Esophagus muscularis mucosa (tissue), 4 donors: ENCODE measurements around the gene ATP5PO. TPM values are rescaled to one million over a fixed set of nuclear protein-coding genes. Genes with fewer than 3 reads are reported as not detected.

ENCODE experiments used
- DNase-seq: peaks from one replicate; pipeline ENCODE4 v3.0.0-alpha.2; 2017; ENCODE audit errors: extremely low spot score
- H3K27ac ChIP-seq, 4 donors: fragments of 200-600 bp; sonication (generic); replicated peaks in 1 of 4; 1 replicate in 3 of 4; 2 replicates in 1 of 4; pipeline ENCODE4 v1.5.1; 2016 to 2019; ENCODE audit warnings: mild to moderate bottlenecking in 1 of 4
- H3K27me3 ChIP-seq, 4 donors: fragments of 200-600 bp; sonication (generic); one replicate each; pipeline versions ENCODE4 v1.5.1 to v1.6.0; 2016 to 2019
- H3K36me3 ChIP-seq, 4 donors: fragments of 200-600 bp; sonication (generic); one replicate each; pipeline ENCODE4 v1.5.1; 2016 to 2019
- H3K4me1 ChIP-seq, 4 donors: fragments of 200-600 bp; sonication (generic); one replicate each; pipeline ENCODE4 v1.5.1; 2016 to 2019
- H3K4me3 ChIP-seq, 4 donors: fragments of 200-600 bp; sonication (generic); 1 replicate in 2 of 4; 2 replicates in 2 of 4; pipeline ENCODE4 v1.5.1; 2016 to 2019; ENCODE audit warnings: mild to moderate bottlenecking in 4 of 4, moderate library complexity in 1 of 4
- H3K9me3 ChIP-seq, 4 donors: fragments of 200-600 bp; sonication (generic); 1 replicate in 3 of 4; 2 replicates in 1 of 4; pipeline ENCODE4 v1.5.1; 2016 to 2019
- EP300 ChIP-seq: sonication (generic); formaldehyde crosslinking; IDR thresholded peaks from one replicate; pipeline ENCODE4 v1.6.1; 2017; ENCODE audit warnings: antibody characterized with exemption
- POLR2A ChIP-seq: fragments of 450-650 bp; IDR thresholded peaks from one replicate; pipeline ENCODE4 v1.6.1; 2017; ENCODE audit warnings: antibody characterized with exemption, moderate library complexity, mild to moderate bottlenecking, low read depth
- POLR2AphosphoS5 ChIP-seq, 2 donors: sonication (generic); formaldehyde crosslinking; IDR thresholded peaks; one replicate each; pipeline ENCODE4 v1.6.1; 2017; ENCODE audit warnings: antibody characterized with exemption in 2 of 2
- WGBS: methylation state at CpG from one replicate; pipeline ENCODE4 v1.1.5; 2018; 5-methylcytosine and 5-hydroxymethylcytosine counted together
- intact Hi-C: fragments of 100-400 bp; cut with DNase I; formaldehyde crosslinking; loops from one replicate; pipeline ENCODE4 v1.15.1; 2023
- total RNA-seq, 4 donors: library from RNA; depleted of rRNA; stranded (reverse); fragments of >200 nt; gene quantifications; one replicate each; pipeline versions ENCODE4 v1.1.0 to v1.2.1, GENCODE V29; 2016
- TF ChIP-seq, protein P1 (sequence below), 3 experiments: fragments of 200-600 bp in 2 of 3; fragments of 450-650 bp in 1 of 3; sonication (generic) in 2 of 3; IDR thresholded peaks; one replicate each; pipeline ENCODE4 v1.5.1; 2017 to 2019; ENCODE audit warnings: antibody characterized with exemption in 3 of 3, mild to moderate bottlenecking in 2 of 3, moderate library complexity in 1 of 3

Gene ATP5PO
- total RNA-seq, 4 donors from 2014 or later = 130 to 289 (median 195) TPM

DNA sequence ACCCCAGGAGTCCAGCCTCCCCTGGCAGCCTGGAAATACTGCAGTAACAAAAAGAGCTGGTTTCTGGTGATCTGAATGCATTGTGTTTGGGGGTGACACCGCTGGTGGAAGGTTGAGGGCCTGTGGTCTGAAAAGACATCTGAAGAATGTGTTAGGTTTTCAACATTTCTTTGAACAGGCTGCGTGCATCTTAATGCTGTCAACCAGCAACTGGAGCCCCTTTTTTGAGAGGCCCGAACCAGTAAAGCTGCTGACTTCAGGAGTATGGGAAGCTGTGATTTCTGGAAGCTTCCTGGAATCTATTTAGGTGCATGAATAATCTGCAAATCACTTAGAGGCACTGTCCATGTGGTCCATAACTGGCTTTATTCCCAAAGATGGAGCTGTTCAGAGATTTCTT is 17.0 kb downstream of the ATP5PO start:
- peaks cover 7 to 29% (median 25%) of the 10 kb centered on the region in 4 donors for H3K4me1 ChIP-seq
- DNase-seq = no peak
- no peaks in the 10 kb centered on the region for H3K9me3 ChIP-seq
- intact Hi-C loops = loop anchor here (10.0 kb wide), 1 partner anchor 84 kb away; no protein-coding TSS in a partner anchor
- peak overlapping the region in 3 of 4 donors; percentile 58 to 76 (median 71) for H3K27ac ChIP-seq
- no peak overlapping the region for H3K4me3 ChIP-seq
- peaks cover 0 to 30% (median 25%) of the 10 kb centered on the region in 4 donors for H3K36me3 ChIP-seq
- TF ChIP-seq POLR2A = no peak
- no peak for TF ChIP-seq POLR2AphosphoS5 (IDR thresholded peaks at IDR 0.05)
- no peak for TF ChIP-seq EP300
- TF ChIP-seq, protein P1, sequence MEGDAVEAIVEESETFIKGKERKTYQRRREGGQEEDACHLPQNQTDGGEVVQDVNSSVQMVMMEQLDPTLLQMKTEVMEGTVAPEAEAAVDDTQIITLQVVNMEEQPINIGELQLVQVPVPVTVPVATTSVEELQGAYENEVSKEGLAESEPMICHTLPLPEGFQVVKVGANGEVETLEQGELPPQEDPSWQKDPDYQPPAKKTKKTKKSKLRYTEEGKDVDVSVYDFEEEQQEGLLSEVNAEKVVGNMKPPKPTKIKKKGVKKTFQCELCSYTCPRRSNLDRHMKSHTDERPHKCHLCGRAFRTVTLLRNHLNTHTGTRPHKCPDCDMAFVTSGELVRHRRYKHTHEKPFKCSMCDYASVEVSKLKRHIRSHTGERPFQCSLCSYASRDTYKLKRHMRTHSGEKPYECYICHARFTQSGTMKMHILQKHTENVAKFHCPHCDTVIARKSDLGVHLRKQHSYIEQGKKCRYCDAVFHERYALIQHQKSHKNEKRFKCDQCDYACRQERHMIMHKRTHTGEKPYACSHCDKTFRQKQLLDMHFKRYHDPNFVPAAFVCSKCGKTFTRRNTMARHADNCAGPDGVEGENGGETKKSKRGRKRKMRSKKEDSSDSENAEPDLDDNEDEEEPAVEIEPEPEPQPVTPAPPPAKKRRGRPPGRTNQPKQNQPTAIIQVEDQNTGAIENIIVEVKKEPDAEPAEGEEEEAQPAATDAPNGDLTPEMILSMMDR (IDR thresholded peaks at IDR 0.05) = no peak
- no peaks in the 10 kb centered on the region for H3K27me3 ChIP-seq
- WGBS = 90% methylated on average over 3 of the region's 3 CpGs

DNA sequence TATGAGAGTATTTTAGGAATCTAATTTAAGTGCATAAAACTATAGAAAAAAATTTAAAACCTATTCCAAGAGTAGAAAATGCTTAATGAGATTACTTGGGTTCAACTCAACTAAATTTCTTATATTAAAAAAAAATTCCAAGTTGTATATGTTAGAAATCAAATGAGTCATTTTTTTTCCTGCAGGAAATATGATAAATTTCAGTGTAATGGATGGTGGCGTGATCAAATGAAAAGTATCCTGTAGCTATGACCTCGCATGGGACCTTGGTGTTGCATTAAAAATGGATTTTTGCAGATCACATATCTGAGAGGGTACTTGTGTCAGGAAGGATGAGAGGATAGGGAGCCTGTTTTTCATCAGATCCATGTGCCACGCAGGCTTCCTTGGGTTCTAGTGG is 17.9 kb downstream of the ATP5PO start:
- Histone ChIP-seq H3K27ac (no peak overlapping the region), H3K27me3 (no peaks in the 10 kb centered on the region), H3K4me1 (peaks cover 7 to 29% (median 25%) of the 10 kb centered on the region in 4 donors), H3K9me3 (no peaks in the 10 kb centered on the region), H3K4me3 (no peak overlapping the region), H3K36me3 (peaks cover 0 to 21% (median 17%) of the 10 kb centered on the region in 4 donors)
- 95% methylated on average over 3 of the region's 3 CpGs for WGBS
- DNase-seq = no peak
- TF ChIP-seq, protein P1 (IDR thresholded peaks at IDR 0.05) = no peak
- TF ChIP-seq POLR2AphosphoS5 (IDR thresholded peaks at IDR 0.05) (no peak), POLR2A (no peak), EP300 (no peak)
- intact Hi-C loops = loop anchor here (10.0 kb wide), 1 partner anchor 83 kb away; no protein-coding TSS in a partner anchor

DNA sequence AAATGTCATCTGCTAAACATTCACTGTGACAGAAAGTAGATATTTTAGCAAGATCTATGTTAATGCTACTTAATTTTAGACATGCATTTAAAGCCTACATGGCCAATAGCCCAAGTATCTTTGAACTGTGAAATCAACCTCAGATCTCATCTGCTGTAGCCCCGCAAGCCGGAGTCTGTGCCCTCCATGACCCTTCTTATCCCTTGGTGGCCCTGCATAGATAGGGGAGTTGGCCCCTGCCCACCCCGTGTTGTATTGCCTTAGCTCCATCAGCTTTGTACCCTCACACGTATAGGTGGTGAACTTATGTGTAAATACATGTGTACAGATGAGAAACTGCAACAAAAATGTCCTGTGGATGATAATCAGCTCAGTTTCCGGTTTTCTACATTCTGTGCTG is 18.5 kb downstream of the ATP5PO start:
- no peak overlapping the region for H3K27ac ChIP-seq
- H3K36me3 ChIP-seq = peaks cover 0 to 15% (median 11%) of the 10 kb centered on the region in 4 donors
- no peaks in the 10 kb centered on the region for H3K27me3 ChIP-seq
- TF ChIP-seq POLR2A (no peak), POLR2AphosphoS5 (IDR thresholded peaks at IDR 0.05) (no peak), EP300 (no peak)
- TF ChIP-seq, protein P1 (IDR thresholded peaks at IDR 0.05) = no peak
- intact Hi-C loops = loop anchor here (10.0 kb wide), 1 partner anchor 82 kb away; no protein-coding TSS in a partner anchor
- WGBS = 88% methylated on average over 3 of the region's 5 CpGs
- H3K9me3 ChIP-seq = no peaks in the 10 kb centered on the region
- no peak for DNase-seq
- peaks cover 7 to 29% (median 25%) of the 10 kb centered on the region in 4 donors for H3K4me1 ChIP-seq
- H3K4me3 ChIP-seq = no peak overlapping the region

DNA sequence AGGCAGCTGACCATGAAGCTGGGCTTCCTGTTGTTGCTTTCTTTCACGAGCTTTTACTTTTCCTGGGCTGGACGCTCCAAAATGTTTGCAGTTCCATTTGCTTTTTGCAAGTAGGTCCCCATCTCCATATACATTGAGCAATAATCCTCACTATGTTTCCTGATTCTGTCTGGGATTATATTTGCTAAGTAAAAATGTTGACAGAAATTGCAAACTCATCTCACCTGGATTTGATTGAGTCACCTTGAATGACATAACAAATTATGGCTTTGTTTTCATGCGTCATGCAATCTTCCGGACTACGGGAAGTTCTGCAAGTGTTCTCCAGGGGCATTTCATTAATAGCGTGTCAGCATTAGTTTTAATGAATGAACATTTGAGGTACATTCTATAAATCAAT is 18.9 kb downstream of the ATP5PO start:
- 80% methylated on average over 6 of the region's 6 CpGs for WGBS
- H3K9me3 ChIP-seq = no peaks in the 10 kb centered on the region
- TF ChIP-seq, protein P1 (IDR thresholded peaks at IDR 0.05) = no peak
- TF ChIP-seq EP300 (no peak), POLR2A (no peak), POLR2AphosphoS5 (IDR thresholded peaks at IDR 0.05) (no peak)
- H3K36me3 ChIP-seq = peaks cover 0 to 11% (median 7%) of the 10 kb centered on the region in 4 donors
- H3K4me1 ChIP-seq = peaks cover 7 to 29% (median 25%) of the 10 kb centered on the region in 4 donors
- H3K27ac ChIP-seq = no peak overlapping the region
- intact Hi-C loops = loop anchor here (10.0 kb wide), 1 partner anchor 82 kb away; no protein-coding TSS in a partner anchor
- H3K4me3 ChIP-seq = no peak overlapping the region
- no peak for DNase-seq
- no peaks in the 10 kb centered on the region for H3K27me3 ChIP-seq
